ENCODE results near the gene GMPPA.

Gene GMPPA

GRCh38 chr2:219477815-219478214 lies 20.9 kb upstream of the GMPPA start:
- no peaks in the 10 kb centered on the region for H3K79me2 ChIP-seq (ENCODE audit: control insufficient read depth, insufficient read depth, low read length, unreplicated experiment)
- H3K27me3 ChIP-seq (ENCODE audit: insufficient read depth, low read length): no peaks in the 10 kb centered on the region
- H3K27ac ChIP-seq (ENCODE audit: low read depth, low read length): no peak overlapping the region
- no peaks in the 10 kb centered on the region for H3K4me1 ChIP-seq (ENCODE audit: control insufficient read depth, insufficient read depth, low read length, unreplicated experiment)
- H3K36me3 ChIP-seq (ENCODE audit: insufficient read depth, low read length): no peaks in the 10 kb centered on the region
- no peak overlapping the region for H3K4me3 ChIP-seq (ENCODE audit: low read depth, low read length)
- no peak overlapping the region for H2AFZ ChIP-seq (ENCODE audit: low read length, unreplicated experiment)

GRCh38 chr2:219478916-219479315 lies 19.8 kb upstream of the GMPPA start:
- Histone ChIP-seq H3K4me3 (ENCODE audit: low read depth, low read length) (no peak overlapping the region), H3K36me3 (ENCODE audit: insufficient read depth, low read length) (no peaks in the 10 kb centered on the region), H3K27ac (ENCODE audit: low read depth, low read length) (no peak overlapping the region), H3K4me1 (ENCODE audit: control insufficient read depth, insufficient read depth, low read length, unreplicated experiment) (no peaks in the 10 kb centered on the region), H3K79me2 (ENCODE audit: control insufficient read depth, insufficient read depth, low read length, unreplicated experiment) (no peaks in the 10 kb centered on the region), H2AFZ (ENCODE audit: low read length, unreplicated experiment) (no peak overlapping the region), H3K27me3 (ENCODE audit: insufficient read depth, low read length) (no peaks in the 10 kb centered on the region)

- Histone ChIP-seq H3K4me3 (ENCODE audit: low read depth, low read length) (no peak overlapping the region), H3K79me2 (ENCODE audit: control insufficient read depth, insufficient read depth, low read length, unreplicated experiment) (no peaks in the 10 kb centered on the region), H3K36me3 (ENCODE audit: insufficient read depth, low read length) (no peaks in the 10 kb centered on the region), H3K4me1 (ENCODE audit: control insufficient read depth, insufficient read depth, low read length, unreplicated experiment) (no peaks in the 10 kb centered on the region), H3K27ac (ENCODE audit: low read depth, low read length) (no peak overlapping the region), H3K27me3 (ENCODE audit: insufficient read depth, low read length) (no peaks in the 10 kb centered on the region), H2AFZ (ENCODE audit: low read length, unreplicated experiment) (no peak overlapping the region)
Observed at GRCh38 chr2:219480004-219480403, 18.7 kb upstream of the GMPPA start.

- Histone ChIP-seq H3K79me2 (ENCODE audit: control insufficient read depth, insufficient read depth, low read length, unreplicated experiment) (no peaks in the 10 kb centered on the region), H3K36me3 (ENCODE audit: insufficient read depth, low read length) (no peaks in the 10 kb centered on the region), H2AFZ (ENCODE audit: low read length, unreplicated experiment) (no peak overlapping the region), H3K27me3 (ENCODE audit: insufficient read depth, low read length) (no peaks in the 10 kb centered on the region), H3K4me1 (ENCODE audit: control insufficient read depth, insufficient read depth, low read length, unreplicated experiment) (no peaks in the 10 kb centered on the region), H3K27ac (ENCODE audit: low read depth, low read length) (no peak overlapping the region), H3K4me3 (ENCODE audit: low read depth, low read length) (no peak overlapping the region)
Observed at GRCh38 chr2:219482674-219483405, 15.9 kb upstream of the GMPPA start.

- Histone ChIP-seq H3K4me3 (ENCODE audit: low read depth, low read length) (no peak overlapping the region), H3K27me3 (ENCODE audit: insufficient read depth, low read length) (no peaks in the 10 kb centered on the region), H3K79me2 (ENCODE audit: control insufficient read depth, insufficient read depth, low read length, unreplicated experiment) (no peaks in the 10 kb centered on the region), H2AFZ (ENCODE audit: low read length, unreplicated experiment) (no peak overlapping the region), H3K27ac (ENCODE audit: low read depth, low read length) (no peak overlapping the region), H3K4me1 (ENCODE audit: control insufficient read depth, insufficient read depth, low read length, unreplicated experiment) (no peaks in the 10 kb centered on the region), H3K36me3 (ENCODE audit: insufficient read depth, low read length) (no peaks in the 10 kb centered on the region)
Observed at GRCh38 chr2:219483451-219484342, 15.0 kb upstream of the GMPPA start.

GRCh38 chr2:219484343-219485200 lies 14.1 kb upstream of the GMPPA start:
- H3K27me3 ChIP-seq (ENCODE audit: insufficient read depth, low read length): no peaks in the 10 kb centered on the region
- no peaks in the 10 kb centered on the region for H3K79me2 ChIP-seq (ENCODE audit: control insufficient read depth, insufficient read depth, low read length, unreplicated experiment)
- no peak overlapping the region for H3K27ac ChIP-seq (ENCODE audit: low read depth, low read length)
- H3K36me3 ChIP-seq (ENCODE audit: insufficient read depth, low read length): no peaks in the 10 kb centered on the region
- H3K4me1 ChIP-seq (ENCODE audit: control insufficient read depth, insufficient read depth, low read length, unreplicated experiment): no peaks in the 10 kb centered on the region
- H3K4me3 ChIP-seq (ENCODE audit: low read depth, low read length): no peak overlapping the region
- no peak overlapping the region for H2AFZ ChIP-seq (ENCODE audit: low read length, unreplicated experiment)

- no peaks in the 10 kb centered on the region for H3K79me2 ChIP-seq (ENCODE audit: control insufficient read depth, insufficient read depth, low read length, unreplicated experiment)
- H3K36me3 ChIP-seq (ENCODE audit: insufficient read depth, low read length): no peaks in the 10 kb centered on the region
- H3K4me1 ChIP-seq (ENCODE audit: control insufficient read depth, insufficient read depth, low read length, unreplicated experiment): no peaks in the 10 kb centered on the region
- H2AFZ ChIP-seq (ENCODE audit: low read length, unreplicated experiment): no peak overlapping the region
- H3K27ac ChIP-seq (ENCODE audit: low read depth, low read length): no peak overlapping the region
- no peaks in the 10 kb centered on the region for H3K27me3 ChIP-seq (ENCODE audit: insufficient read depth, low read length)
- no peak overlapping the region for H3K4me3 ChIP-seq (ENCODE audit: low read depth, low read length)
Observed at GRCh38 chr2:219485201-219485580, 13.5 kb upstream of the GMPPA start.

GRCh38 chr2:219486380-219486959 lies 12.2 kb upstream of the GMPPA start:
- Histone ChIP-seq H3K4me1 (ENCODE audit: control insufficient read depth, insufficient read depth, low read length, unreplicated experiment) (no peaks in the 10 kb centered on the region), H3K79me2 (ENCODE audit: control insufficient read depth, insufficient read depth, low read length, unreplicated experiment) (no peaks in the 10 kb centered on the region), H3K36me3 (ENCODE audit: insufficient read depth, low read length) (no peaks in the 10 kb centered on the region), H3K4me3 (ENCODE audit: low read depth, low read length) (no peak overlapping the region), H3K27me3 (ENCODE audit: insufficient read depth, low read length) (no peaks in the 10 kb centered on the region), H3K27ac (ENCODE audit: low read depth, low read length) (no peak overlapping the region), H2AFZ (ENCODE audit: low read length, unreplicated experiment) (no peak overlapping the region)

- H3K4me3 ChIP-seq (ENCODE audit: low read depth, low read length): no peak overlapping the region
- no peak overlapping the region for H3K27ac ChIP-seq (ENCODE audit: low read depth, low read length)
- no peaks in the 10 kb centered on the region for H3K79me2 ChIP-seq (ENCODE audit: control insufficient read depth, insufficient read depth, low read length, unreplicated experiment)
- no peaks in the 10 kb centered on the region for H3K27me3 ChIP-seq (ENCODE audit: insufficient read depth, low read length)
- H3K36me3 ChIP-seq (ENCODE audit: insufficient read depth, low read length): no peaks in the 10 kb centered on the region
- H2AFZ ChIP-seq (ENCODE audit: low read length, unreplicated experiment): no peak overlapping the region
- H3K4me1 ChIP-seq (ENCODE audit: control insufficient read depth, insufficient read depth, low read length, unreplicated experiment): no peaks in the 10 kb centered on the region
Observed at GRCh38 chr2:219488149-219488843, 10.4 kb upstream of the GMPPA start.

- no peaks in the 10 kb centered on the region for H3K79me2 ChIP-seq (ENCODE audit: control insufficient read depth, insufficient read depth, low read length, unreplicated experiment)
- no peak overlapping the region for H2AFZ ChIP-seq (ENCODE audit: low read length, unreplicated experiment)
- no peaks in the 10 kb centered on the region for H3K4me1 ChIP-seq (ENCODE audit: control insufficient read depth, insufficient read depth, low read length, unreplicated experiment)
- no peaks in the 10 kb centered on the region for H3K36me3 ChIP-seq (ENCODE audit: insufficient read depth, low read length)
- H3K27ac ChIP-seq (ENCODE audit: low read depth, low read length): no peak overlapping the region
- H3K4me3 ChIP-seq (ENCODE audit: low read depth, low read length): no peak overlapping the region
- no peaks in the 10 kb centered on the region for H3K27me3 ChIP-seq (ENCODE audit: insufficient read depth, low read length)
Observed at GRCh38 chr2:219488844-219489194, 9.9 kb upstream of the GMPPA start.
